HCT116 (cell line): Measurements from ENCODE around the gene UNC93B1. TPM values are rescaled to one million over a fixed set of nuclear protein-coding genes. Genes with fewer than 3 reads are reported as not detected.

Experiments
- ATAC-seq: fragments of 200-7000 bp; cut with Tn5 transposase; 2 replicates; pipeline ENCODE4 v1.9.1; 2020; ENCODE audit warnings: mild to moderate bottlenecking, moderate library complexity
- BruUV-seq: library from RNA; stranded (reverse); fragments of 400-500 nt; replicated peaks from 2 replicates; lab custom pipeline; 2021; lab: Mats Ljungman, UMichigan
- CTCF ChIA-PET: fragments of 300-600 bp; sonication (Branson Sonifier 250); formaldehyde crosslinking; loops from one replicate; lab custom pipeline; 2021; ENCODE audit warnings: antibody characterized with exemption; lab: Charles Lee
- POLR2A ChIA-PET: fragments of 300-600, 350-600 bp; sonication (Branson Sonifier 250); formaldehyde crosslinking; loops from one replicate; lab custom pipeline; 2021; ENCODE audit warnings: antibody characterized with exemption; lab: Charles Lee
- RAD21 ChIA-PET, 2 experiments: fragments of 300-600 bp; sonication (Branson Sonifier 250); formaldehyde crosslinking; loops; one replicate each; lab custom pipeline; 2023; ENCODE audit warnings: low total read pairs in 2 of 2; ENCODE audit not compliant: uncharacterized antibody in 2 of 2, unreplicated experiment in 2 of 2, low non-redundant PET in 1 of 2; lab: Charles Lee
- DNase-seq: peaks from one replicate; pipeline ENCODE4 v3.0.0-alpha.2; 2010; ENCODE audit warnings: low read depth, low spot score
- H2AFZ ChIP-seq: fragments of 200-600 bp; shearing (Covaris generic), sonication (generic); 2 replicates; pipeline ENCODE4 v1.6.1; 2017; ENCODE audit warnings: low read depth, mixed run types, mixed read lengths, antibody characterized with exemption, low read length; ENCODE audit not compliant: poor library complexity, severe bottlenecking
- H3K27ac ChIP-seq: 2 replicates; pipeline ENCODE4 v1.5.1; 2012; ENCODE audit warnings: low read depth, low read length
- H3K27me3 ChIP-seq: fragments of 200-600 bp; sonication (generic); 2 replicates; pipeline ENCODE4 v1.6.1; 2016; ENCODE audit warnings: mixed run types, low read length, mixed read lengths; ENCODE audit not compliant: insufficient read depth
- H3K36me3 ChIP-seq, 2 experiments: fragments of 200-500 bp in 1 of 2; fragments of 200-600 bp in 1 of 2; sonication (Bioruptor generic) in 1 of 2; sonication (generic) in 1 of 2; 2 replicates each; pipeline versions ENCODE4 v1.5.1 to v1.6.1; 2014 to 2016; ENCODE audit warnings: low read length in 2 of 2, inconsistent platforms in 1 of 2, mixed read lengths in 1 of 2, mixed run types in 1 of 2; ENCODE audit not compliant: insufficient read depth in 2 of 2, control insufficient read depth in 1 of 2
- H3K4me1 ChIP-seq, 2 experiments: fragments of 200-600 bp in 1 of 2; sonication (generic) in 1 of 2; 2 replicates each; pipeline versions ENCODE4 v1.5.1 to v1.6.1; 2012 to 2017; ENCODE audit warnings: low read length in 2 of 2, inconsistent platforms in 1 of 2, mild to moderate bottlenecking in 1 of 2, mixed read lengths in 1 of 2, mixed run types in 1 of 2, moderate library complexity in 1 of 2; ENCODE audit not compliant: insufficient read depth in 2 of 2, control insufficient read depth in 1 of 2
- H3K4me2 ChIP-seq: fragments of 200-600 bp; sonication (generic); 2 replicates; pipeline ENCODE4 v1.6.1; 2017; ENCODE audit warnings: mixed run types, low read length, mixed read lengths
- H3K4me3 ChIP-seq, 2 experiments: fragments of 200-600 bp in 1 of 2; sonication (generic) in 1 of 2; replicated peaks in 1 of 2; 2 replicates each; pipeline ENCODE4 v1.5.1; 2011 to 2016; ENCODE audit warnings: low read length in 2 of 2, control low read depth in 1 of 2, low read depth in 1 of 2, mild to moderate bottlenecking in 1 of 2, mixed read lengths in 1 of 2, mixed run types in 1 of 2
- H3K79me2 ChIP-seq: fragments of 200-600 bp; sonication (generic); 2 replicates; pipeline ENCODE4 v1.6.1; 2017; ENCODE audit warnings: mild to moderate bottlenecking, mixed run types, low read length, moderate library complexity, mixed read lengths; ENCODE audit not compliant: insufficient read depth
- H3K9ac ChIP-seq: fragments of 200-600 bp; sonication (generic); 2 replicates; pipeline ENCODE4 v1.6.1; 2016; ENCODE audit warnings: low read length, mixed read lengths
- H3K9me2 ChIP-seq: fragments of 200-600 bp; sonication (generic), shearing (Covaris generic); 2 replicates; pipeline ENCODE4 v1.6.1; 2017; ENCODE audit warnings: mixed run types, mild to moderate bottlenecking, moderate library complexity; ENCODE audit not compliant: insufficient read depth
- H3K9me3 ChIP-seq, 2 experiments: fragments of 200-500 bp in 1 of 2; fragments of 200-600 bp in 1 of 2; sonication (Bioruptor generic) in 1 of 2; sonication (generic) in 1 of 2; 2 replicates each; pipeline ENCODE4 v1.6.1; 2014 to 2017; ENCODE audit warnings: low read length in 2 of 2, mixed read lengths in 2 of 2, inconsistent platforms in 1 of 2, low read depth in 1 of 2, mild to moderate bottlenecking in 1 of 2, mixed run types in 1 of 2, moderate library complexity in 1 of 2; ENCODE audit not compliant: control insufficient read depth in 1 of 2, insufficient read depth in 1 of 2
- H4K20me1 ChIP-seq: fragments of 200-600 bp; sonication (generic), shearing (Covaris generic); 2 replicates; pipeline ENCODE4 v1.6.1; 2017; ENCODE audit warnings: mixed run types, mild to moderate bottlenecking, moderate library complexity; ENCODE audit not compliant: insufficient read depth
- CBX3 ChIP-seq: IDR thresholded peaks from 2 replicates; pipeline ENCODE4 v1.6.1; 2012; ENCODE audit warnings: low read depth
- CEBPB ChIP-seq: IDR thresholded peaks from 2 replicates; pipeline ENCODE4 v1.6.1; 2012; ENCODE audit warnings: low read depth
- CTCF ChIP-seq, 3 experiments: fragments of 200-600 bp in 1 of 3; sonication (generic) in 1 of 3; IDR thresholded peaks in 2 of 3; conservative IDR thresholded peaks in 1 of 3; 2 replicates each; pipeline ENCODE4 v1.5.1; 2012 to 2017; ENCODE audit warnings: low read depth in 2 of 3, low read length in 2 of 3, antibody characterized with exemption in 1 of 3, borderline replicate concordance in 1 of 3, control low read depth in 1 of 3, mild to moderate bottlenecking in 1 of 3, mixed read lengths in 1 of 3, mixed run types in 1 of 3, moderate library complexity in 1 of 3; ENCODE audit not compliant: insufficient read depth in 1 of 3
- EGR1 ChIP-seq: IDR thresholded peaks from 2 replicates; pipeline ENCODE4 v1.6.1; 2012; ENCODE audit warnings: low read depth
- ELF1 ChIP-seq: IDR thresholded peaks from 2 replicates; pipeline ENCODE4 v1.6.1; 2012; ENCODE audit warnings: low read depth, borderline replicate concordance
- EZH2 ChIP-seq: fragments of 200-600 bp; sonication (generic); IDR thresholded peaks from 2 replicates; pipeline ENCODE4 v1.6.1; 2017; ENCODE audit warnings: antibody characterized with exemption, mixed run types
- EZH2phosphoT487 ChIP-seq: fragments of 200-600 bp; IDR thresholded peaks from 2 replicates; pipeline ENCODE4 v1.6.1; 2018; ENCODE audit warnings: antibody characterized with exemption, borderline replicate concordance
- FOSL1 ChIP-seq: IDR thresholded peaks from 2 replicates; pipeline ENCODE4 v1.6.1; 2012; ENCODE audit warnings: low read depth
- JUND ChIP-seq: IDR thresholded peaks from 2 replicates; pipeline ENCODE4 v1.6.1; 2012
- RAD21 ChIP-seq: IDR thresholded peaks from 2 replicates; pipeline ENCODE4 v1.6.1; 2012; ENCODE audit warnings: low read depth, mild to moderate bottlenecking
- SIN3A ChIP-seq: IDR thresholded peaks from 2 replicates; pipeline ENCODE4 v1.6.1; 2012; ENCODE audit warnings: low read depth
- SP1 ChIP-seq: IDR thresholded peaks from 2 replicates; pipeline ENCODE4 v1.6.1; 2012; ENCODE audit warnings: low read depth
- SRF ChIP-seq: IDR thresholded peaks from 2 replicates; pipeline ENCODE4 v1.6.1; 2012; ENCODE audit warnings: low read depth
- YY1 ChIP-seq: IDR thresholded peaks from 2 replicates; pipeline ENCODE4 v1.6.1; 2011; ENCODE audit warnings: low read length, low read depth, moderate library complexity, mild to moderate bottlenecking; ENCODE audit not compliant: insufficient replicate concordance; ENCODE audit errors: extremely low read depth
- ZFX ChIP-seq: fragments of 450-650 bp; IDR thresholded peaks from 2 replicates; pipeline ENCODE4 v1.6.1; 2017
- intact Hi-C: fragments of 100-400 bp; cut with micrococcal nuclease; formaldehyde crosslinking; loops from 2 replicates; pipeline ENCODE4 v1.10.0; 2022
- total RNA-seq: library from RNA; stranded (reverse); gene quantifications from one replicate; pipeline ENCODE4 v1.2.1, GENCODE V29; 2021; ENCODE audit not compliant: unreplicated experiment

Gene UNC93B1
- total RNA-seq, 1 experiment from 2014 or later: 72.9 TPM

- no peak overlapping the region; the same call in 1 of the 2 replicates for H3K27ac ChIP-seq
- H2AFZ ChIP-seq: no peak overlapping the region
- BruUV-seq: no TSS peak
Measured at GRCh38 chr11:68043349-68044144, 39.6 kb upstream of the UNC93B1 start.

More at GRCh38 chr11:68043349-68044144, 39.6 kb upstream of the UNC93B1 start:
- H3K9me2 ChIP-seq: no peaks in the 10 kb centered on the region
- intact Hi-C loops: no loop called here
- no peak overlapping the region for H3K4me2 ChIP-seq
- POLR2A ChIA-PET: no interaction called here
- CTCF ChIA-PET: no interaction called here
- RAD21 ChIA-PET: no interaction called here
- TF ChIP-seq SIN3A (no peak), RAD21 (no peak), ELF1 (no peak), JUND (no peak), CBX3 (no peak), FOSL1 (no peak), EGR1 (no peak), EZH2phosphoT487 (no peak), CTCF (IDR thresholded peaks at IDR 0.05 in 2 of 3, conservative IDR thresholded peaks at IDR 0.05 in 1 of 3; ENCODE audit: borderline replicate concordance in 1 of 3, insufficient read depth in 1 of 3, low read depth in 2 of 3, low read length in 2 of 3) (no peak), SRF (no peak), ZFX (no peak), YY1 (no peak), CEBPB (no peak), EZH2 (no peak), SP1 (no peak)
- peaks cover 21% of the 10 kb centered on the region for H3K79me2 ChIP-seq
- no peaks in the 10 kb centered on the region for H3K9me3 ChIP-seq
- no peak for DNase-seq
- H3K4me1 ChIP-seq: peaks cover 3 to 15% of the 10 kb centered on the region in 2 experiments; a peak in 3 of 4 replicates
- H3K27me3 ChIP-seq: no peaks in the 10 kb centered on the region
- no peak overlapping the region for H3K9ac ChIP-seq
- H4K20me1 ChIP-seq: no peaks in the 10 kb centered on the region
- peaks cover 0 to 6% of the 10 kb centered on the region in 2 experiments; a peak in 2 of 4 replicates for H3K36me3 ChIP-seq
- no peak for ATAC-seq
- H3K4me3 ChIP-seq: no peak overlapping the region
